GM18868 (cell line): ENCODE data around the gene CUTA.
A peak's percentile ranks its signal among the peaks of the same experiment; 100 is the strongest.

Source experiments
- ATAC-seq: cut with Tn5 transposase; IDR thresholded peaks from one replicate; pipeline ENCODE4 v1.9.1; 2021; ENCODE audit warnings: mild to moderate bottlenecking, moderate library complexity; ENCODE audit not compliant: unreplicated experiment

The CUTA gene

DNA sequence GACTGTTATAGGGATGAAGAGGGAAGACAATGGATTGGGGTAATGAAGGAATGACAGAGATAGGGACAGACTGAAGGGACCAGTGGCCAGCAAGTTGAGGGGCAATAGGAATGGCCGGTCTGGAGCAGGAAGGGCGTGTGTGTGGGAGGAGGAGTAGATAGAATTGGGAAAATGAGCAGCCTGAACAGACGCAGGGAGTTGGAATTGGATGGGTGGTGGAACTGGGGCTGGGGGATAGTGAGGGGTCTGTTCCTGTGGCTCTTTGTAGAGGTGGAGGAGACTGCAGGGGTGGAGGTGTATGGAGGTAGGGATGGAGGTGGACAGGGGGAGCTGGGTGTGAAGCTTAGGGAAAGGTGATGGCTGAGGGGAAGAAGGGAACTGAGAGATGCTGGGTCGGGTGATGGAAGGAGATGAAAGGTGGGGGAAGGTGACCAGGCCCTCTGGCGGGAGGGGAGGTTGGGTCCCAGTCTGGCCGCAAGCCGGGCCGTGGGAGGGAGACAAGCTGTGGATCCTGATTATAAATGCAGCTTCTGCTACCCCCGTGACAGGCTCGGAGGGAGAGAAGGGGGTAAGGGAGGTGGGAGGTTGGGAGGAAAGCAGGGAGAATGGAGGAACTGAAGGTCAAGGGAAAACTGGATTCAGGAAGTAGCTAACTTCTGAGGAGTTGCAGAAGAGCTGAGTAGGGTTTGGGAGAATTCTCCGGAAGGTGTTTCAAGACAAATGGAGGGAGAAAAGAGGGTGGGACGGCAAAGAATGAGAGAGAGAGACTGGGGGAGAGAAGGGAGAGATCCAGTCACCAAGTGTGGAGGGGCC is 7.2 kb upstream of the CUTA start:
- no peak for ATAC-seq

DNA sequence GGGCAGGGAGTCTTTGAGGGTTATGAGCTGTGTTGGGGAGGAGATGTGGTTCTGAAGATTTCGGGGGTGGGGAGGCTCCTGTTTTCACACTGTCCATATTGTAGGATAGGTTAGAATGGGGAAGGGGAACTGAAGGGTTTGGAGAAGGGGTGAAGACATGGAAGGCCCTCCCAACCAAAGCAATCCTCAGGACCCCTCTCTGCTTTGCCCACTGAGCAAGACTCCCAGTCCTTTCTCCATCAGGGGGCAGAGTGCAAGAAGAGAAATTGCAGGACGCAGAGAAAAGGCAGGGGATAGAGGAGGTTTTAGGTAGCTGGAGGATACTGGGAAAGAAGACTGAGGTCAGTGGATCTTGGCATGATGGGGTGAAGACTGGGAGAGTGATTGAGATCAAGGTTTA is 5.9 kb upstream of the CUTA start:
- no peak for ATAC-seq

DNA sequence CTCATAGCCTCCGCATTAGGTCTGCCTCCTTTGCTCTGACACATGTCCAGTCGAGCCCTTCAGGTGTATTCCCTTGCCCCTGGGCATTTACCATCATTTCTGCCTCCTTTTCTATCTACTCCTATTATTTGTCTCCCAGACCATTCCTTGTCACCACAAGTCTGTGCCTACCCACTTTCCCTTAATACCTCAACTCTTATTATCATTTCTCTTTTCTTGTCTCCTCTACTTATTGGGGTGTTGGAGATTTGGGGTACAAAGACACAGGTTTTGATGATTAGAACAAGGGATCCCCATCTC is 3.4 kb upstream of the CUTA start:
- no peak for ATAC-seq

DNA sequence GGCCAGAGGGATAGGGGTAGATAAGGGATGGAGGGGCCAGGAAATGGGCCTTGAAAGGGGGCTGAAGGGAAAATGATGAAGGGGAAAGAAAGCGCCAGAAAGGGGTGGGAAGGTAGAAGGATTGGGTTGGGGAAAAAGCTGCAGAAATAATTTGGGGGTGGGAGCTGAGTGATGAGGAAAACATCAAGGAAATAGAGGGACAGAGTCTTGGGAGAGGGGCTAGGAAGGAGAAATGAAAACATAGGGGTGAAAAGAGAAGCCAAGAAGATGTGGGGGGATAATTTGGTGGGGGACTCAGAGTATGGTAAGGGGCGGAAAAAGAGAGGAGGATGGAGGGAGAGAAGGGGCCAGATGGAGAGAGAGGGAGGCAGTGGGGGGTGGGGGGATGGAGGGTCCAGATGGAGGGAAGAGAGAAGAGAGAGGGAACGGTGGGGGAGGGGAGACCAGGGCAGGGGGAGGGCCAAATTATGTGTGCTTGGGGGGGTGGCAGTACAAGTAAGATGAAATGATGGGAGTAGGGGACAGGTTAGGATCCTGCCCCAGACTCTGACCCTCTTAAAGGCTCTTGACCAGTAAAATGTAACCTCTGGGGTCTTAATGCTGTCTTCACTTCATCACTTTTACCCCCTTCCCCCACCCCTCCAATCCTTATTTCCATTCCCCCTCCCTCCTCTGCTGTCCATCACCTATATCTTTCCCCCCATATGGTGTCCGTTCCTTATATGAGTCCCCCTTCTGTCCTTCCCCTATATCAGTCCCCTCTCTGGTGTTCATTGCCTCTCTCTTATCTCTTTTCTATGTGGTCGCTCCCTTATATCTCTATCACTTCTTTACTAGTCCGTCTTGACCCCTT is 2.8 kb upstream of the CUTA start:
- ATAC-seq, result no peak

DNA sequence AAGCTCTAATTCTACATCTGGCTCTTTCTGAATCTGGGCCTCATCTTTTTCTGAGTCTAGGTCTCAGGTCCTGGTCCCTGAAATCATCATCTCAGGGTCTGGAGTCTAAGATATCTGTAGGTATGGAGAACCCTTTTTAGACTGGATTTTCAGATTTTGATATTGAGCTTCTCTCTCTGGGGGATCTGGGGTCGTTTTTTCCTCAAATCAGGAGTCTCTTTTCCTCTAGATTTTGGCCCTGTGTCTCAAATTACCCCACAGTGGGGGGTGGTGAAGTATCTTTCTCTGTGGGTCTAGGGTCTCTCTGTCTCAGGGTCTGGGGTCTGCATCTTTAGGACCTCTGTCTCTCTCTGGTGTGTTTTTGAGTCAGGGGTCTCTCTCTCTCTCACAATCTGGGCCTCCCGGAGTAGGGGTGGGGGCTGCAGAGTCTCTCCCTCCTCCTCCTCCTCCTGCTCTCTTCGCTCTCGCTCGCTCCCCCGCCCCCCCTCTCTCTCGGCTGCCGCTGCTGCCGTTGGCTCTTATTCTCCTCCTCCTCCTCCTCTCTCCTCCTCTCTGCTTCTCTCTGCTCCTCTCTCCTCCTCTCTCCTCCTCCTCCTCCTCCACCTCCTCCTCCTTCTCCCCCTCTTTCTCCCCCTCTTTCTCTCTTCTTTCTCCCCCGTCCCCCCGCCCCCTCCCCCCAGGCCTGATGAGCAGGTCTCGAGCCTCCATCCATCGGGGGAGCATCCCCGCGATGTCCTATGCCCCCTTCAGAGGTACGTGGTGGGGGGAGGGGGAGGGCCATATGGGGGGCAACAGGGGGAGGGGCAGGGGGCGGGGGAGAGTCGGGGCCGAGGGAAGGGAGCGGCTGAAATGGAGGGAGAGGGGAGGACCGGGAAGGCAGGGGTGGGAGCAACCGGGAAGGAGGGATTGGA is 1.9 kb upstream of the CUTA start, which contains the start of gene SYNGAP1:
Gene SYNGAP1, plus strand, starts transcription at position 486 of the 911 bp plus-strand sequence. Its CDS starts 200 bp downstream, at position 686.
- no peak for ATAC-seq

DNA sequence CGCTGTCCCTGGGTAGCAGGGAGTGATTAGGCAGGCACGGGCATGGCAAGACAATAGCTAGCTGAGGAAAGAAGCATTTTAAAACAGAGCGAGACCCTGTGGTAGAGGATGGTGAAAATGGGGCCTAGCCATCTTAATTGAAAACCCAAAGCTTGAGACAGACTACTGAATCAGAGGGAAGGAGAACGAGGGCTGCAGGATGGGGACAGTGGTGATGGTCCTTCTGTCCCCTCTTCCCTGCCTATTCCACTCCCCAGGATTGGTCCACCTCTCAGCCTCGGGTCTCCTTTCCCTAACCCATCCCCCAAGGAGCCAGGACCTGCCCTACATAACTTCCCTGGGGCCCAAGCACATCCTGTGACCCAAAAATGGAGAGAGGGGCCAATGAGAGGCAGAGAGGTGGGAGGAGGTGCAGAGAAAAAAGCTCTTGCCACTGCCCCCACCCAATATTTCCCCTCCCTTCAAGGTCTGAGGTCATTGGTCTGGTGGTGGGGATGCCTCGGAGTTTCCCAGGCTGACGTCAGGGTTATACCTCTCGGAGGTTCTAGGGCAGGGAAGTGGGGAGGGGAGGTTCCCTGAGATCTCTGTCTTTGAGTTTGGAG is 884 bp upstream of the CUTA start:
- ATAC-seq, result no peak

DNA sequence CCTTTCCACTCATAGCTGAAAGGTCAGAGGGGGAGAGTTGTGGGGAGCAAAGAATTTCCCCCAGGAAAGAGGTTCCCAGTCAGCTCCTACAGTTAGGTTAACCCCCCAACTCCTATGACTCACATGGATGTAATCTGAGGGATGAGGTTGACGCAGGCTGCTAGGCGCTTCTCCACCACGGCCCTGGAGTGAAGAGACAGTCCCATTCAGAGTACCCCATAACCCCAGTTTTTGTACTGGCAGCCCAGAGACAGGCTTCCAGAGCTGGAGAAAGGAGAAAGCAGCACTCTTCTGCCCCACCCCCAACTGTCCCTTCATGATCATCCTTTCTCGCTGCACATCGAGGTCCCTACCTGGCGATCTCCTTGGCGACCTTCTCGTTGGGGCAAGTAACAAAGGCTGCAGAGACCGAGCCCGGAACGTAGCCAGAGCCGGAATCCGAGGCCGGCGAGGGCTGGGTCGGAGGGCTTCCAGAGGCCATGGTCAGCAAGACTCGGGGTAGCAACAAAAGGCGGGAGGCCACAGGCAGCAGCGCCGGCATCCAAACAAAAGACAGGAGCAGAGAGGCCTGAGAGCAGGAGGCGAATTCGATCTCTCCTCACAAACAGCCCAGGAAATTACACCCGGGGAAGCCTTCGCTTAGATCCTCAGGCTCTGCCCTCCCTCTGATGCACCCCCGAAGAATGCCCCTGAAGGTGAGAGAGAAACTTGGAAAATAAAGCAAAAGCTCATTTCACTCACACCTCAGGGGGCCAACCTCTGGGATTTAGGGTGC is 592 bp downstream of the CUTA start:
- no peak for ATAC-seq

DNA sequence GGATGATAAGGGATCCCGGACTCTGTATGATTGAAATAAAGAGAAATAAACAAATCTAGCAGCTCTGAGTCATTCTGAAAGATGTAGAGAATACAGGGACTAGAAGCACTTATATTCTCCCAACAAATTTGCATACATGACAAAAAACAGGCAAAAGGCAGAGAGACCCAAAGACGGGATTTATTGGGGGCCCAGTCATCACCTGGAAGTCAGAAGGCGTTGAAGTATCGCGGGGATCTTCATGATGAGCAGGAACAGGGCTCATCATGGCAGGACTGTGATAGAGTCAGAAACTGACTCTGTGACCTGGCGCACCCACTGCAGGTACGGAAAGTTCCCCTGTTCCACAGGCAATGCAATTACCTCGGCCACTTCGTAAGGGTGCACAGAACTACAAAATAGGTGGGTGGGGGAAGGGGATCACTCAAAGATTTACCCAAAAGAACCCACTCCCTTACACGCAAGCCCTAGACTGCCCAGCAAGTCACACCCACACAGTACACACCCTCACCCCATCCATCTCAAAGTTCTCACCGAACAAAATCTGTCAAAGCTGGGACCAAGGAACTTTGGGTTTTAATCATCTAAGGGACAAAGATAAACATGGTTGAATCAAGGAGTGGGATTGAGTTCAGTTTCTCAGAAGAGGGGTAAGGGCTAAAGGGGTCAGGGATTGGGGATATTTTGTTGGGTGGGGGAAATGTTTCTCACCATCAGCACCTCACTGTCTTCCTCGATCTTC is 1.4 kb downstream of the CUTA start:
- ATAC-seq, result no peak

DNA sequence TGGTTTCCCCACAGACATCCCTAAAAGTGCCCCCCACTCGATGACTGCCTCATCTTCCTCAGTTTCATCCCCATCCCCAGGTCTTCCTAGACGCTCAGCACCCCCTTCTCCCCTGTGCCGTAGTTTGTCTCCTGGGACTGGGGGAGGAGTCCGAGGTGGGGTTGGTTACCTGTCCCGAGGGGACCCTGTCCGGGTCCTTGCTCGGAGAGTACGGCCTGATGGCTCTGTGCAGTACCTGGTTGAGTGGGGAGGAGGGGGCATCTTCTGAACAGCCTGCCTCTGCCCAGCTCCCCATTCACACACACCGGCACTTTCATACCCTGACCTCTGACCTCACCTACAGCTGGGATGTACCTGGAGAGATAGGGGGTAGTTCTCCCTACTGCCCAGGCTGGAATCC is 2.1 kb downstream of the CUTA start:
- no peak for ATAC-seq

DNA sequence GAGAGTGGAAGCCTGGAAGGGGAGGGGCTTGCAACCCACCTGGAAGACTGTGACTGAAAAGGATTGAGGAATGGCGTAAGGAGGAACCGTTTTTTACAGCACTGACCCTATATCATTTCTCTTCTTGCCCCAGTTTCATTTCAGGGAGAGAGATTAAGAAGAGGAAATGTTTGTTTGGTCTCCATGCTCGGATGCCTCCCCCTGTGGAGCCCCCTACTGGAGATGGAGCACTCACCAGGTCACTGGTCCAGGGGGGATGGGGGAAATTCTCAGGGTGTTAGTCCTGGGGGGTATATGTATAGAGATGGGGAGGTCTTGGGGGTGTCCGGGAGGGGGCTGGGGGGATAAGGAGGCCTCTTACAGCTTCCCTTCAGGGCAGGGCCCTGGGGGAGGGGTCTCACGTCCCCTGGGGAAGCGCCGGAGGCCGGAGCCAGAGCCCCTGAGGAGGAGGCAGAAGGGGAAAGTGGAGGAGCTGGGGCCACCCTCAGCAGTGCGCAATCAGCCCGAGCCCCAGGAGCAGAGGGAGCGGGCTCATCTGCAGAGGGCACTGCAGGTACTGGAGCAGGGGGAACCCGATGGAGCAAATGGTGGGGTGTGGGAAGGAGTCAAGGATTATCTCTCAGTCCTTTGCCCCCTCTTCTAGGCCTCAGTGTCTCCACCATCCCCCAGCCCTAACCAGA is 3.2 kb downstream of the CUTA start:
- ATAC-seq, result no peak

DNA sequence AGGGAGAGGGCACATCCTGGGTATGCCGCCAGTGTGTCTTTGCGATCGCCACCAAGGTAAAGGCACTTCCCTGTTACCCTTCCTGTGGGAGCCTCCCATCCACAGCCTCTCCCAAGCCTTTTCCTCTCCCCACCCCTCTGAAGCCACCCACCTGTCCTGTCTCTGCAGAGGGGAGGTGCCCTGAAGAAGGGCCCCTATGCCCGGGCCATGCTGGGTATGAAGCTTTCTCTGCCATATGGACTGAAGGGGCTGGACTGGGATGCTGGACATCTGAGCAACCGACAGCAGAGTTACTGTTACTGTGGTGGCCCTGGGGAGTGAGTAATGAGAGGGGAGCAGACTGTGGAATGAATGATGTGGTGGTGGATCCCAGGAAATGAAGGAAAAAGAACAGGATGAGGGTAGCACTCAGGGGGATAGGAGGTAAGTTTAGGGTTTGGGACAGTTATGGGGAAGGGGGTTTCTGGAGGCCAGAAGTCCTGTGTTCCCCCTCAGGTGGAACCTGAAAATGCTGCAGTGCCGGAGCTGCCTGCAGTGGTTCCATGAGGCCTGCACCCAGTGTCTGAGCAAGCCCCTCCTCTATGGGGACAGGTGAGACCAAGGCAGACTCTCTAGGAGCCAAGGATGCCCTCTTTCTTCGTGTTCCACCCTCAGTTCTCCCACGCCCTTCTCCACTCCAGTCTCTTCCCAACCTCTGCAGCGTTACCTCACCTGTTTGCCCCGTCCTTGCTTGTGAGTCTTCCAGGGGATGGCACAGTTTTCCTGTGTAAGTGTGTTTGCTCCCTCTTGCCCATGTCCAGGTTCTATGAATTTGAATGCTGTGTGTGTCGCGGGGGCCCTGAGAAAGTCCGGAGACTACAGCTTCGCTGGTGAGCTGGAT is 4.4 kb downstream of the CUTA start:
- no peak for ATAC-seq

DNA sequence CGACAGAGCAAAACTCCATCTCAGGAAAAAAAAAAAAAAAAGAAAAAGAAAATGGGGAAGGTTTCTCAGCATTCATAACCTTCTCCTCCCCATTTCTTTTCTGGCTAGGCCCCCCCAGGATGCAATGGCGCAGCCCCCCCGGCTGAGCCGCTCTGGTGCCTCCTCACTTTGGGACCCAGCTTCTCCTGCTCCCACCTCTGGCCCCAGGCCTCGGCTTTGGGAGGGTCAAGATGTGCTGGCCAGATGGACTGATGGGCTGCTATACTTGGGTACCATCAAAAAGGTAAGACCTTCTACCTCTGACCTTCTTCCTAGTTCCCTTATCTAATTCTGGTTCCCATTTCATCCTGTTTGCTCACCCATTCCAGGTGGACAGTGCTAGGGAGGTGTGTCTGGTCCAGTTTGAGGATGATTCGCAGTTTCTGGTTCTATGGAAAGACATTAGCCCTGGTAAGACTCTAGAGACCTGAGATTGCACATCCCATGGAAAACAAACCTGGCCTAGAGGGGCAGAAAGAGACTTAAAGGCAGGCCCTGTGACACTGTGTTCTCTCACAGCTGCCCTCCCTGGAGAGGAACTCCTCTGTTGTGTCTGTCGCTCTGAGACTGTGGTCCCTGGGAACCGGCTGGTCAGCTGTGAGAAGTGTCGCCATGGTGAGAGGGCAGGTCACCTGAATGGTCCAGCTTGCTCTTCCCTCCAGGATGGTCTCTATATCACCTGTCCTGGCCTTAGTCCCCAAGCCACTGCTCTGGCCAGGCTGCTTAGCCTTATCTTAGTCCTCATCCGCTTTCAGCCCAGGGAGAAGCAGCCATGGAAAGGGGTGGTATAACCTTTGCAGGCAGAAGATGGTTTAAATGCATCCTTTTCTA is 5.5 kb downstream of the CUTA start:
- no peak for ATAC-seq

DNA sequence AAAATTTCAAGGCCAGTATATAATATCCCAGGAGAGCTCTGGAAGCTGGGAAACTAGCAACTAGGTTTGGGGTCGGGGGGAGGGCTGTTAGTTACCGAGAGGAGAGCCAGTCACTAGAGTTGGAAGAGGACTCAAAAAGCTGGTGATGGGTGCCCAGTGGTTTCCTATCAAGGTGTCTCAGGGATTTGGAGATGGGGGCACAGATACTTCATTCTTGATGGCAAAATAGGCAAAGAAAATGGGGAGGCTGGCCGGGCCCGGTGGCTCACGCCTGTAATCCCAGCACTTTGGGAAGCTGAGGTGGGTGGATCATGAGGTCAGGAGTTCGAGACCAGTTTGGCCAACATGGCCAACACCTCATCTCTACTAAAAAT is 6.3 kb downstream of the CUTA start:
- no peak for ATAC-seq

DNA sequence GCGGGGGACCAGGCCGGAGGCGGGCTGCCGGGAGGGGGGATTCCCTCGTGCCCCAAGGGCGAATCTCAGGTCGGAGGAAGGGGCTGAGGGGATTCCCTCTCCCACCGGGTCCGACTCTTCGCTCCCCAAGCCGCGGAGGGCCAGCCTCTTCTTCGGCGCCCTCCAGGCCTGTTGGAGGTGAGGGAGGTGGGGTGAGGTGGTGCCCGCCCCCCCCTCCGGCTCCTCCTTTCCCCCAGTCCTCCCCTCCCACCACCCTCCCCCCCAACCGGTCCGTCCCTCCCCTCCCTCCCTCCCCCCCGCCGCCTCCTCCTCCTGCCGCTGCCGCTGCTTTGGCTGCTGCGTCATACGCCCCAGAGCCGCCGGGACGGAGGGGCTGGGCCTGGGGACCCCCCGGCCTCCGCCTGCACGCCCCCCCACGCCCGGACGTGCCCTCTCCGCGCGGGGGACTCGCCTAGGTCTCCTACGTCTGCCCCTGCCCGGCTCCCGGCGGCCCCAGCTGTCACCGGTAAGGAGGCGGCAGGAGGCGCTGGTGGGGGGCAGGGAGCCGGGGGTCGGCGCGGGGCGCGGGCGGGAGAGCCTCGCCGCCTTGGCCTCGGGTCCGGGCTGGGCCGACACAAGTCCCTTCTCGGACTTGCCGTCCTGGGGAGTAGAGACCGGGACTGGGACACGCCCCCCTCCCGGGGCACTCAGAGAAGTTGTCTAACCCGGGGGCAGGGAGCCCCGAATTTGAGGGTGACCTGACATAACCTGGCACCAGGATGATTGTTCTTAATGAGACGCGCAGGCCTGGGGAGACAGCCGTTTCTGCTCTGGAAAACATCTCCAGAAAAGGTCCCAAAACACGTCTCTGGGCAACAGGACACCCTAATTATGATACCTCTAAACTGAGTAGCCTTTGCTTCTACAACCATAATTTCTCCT is 6.9 kb downstream of the CUTA start, which contains the start of gene PHF1:
Gene PHF1, plus strand, starts transcription at position 304 of the 921 bp plus-strand sequence. CDS start 1,250 bp downstream, outside the sequence.
- peak; percentile 3 for ATAC-seq

DNA sequence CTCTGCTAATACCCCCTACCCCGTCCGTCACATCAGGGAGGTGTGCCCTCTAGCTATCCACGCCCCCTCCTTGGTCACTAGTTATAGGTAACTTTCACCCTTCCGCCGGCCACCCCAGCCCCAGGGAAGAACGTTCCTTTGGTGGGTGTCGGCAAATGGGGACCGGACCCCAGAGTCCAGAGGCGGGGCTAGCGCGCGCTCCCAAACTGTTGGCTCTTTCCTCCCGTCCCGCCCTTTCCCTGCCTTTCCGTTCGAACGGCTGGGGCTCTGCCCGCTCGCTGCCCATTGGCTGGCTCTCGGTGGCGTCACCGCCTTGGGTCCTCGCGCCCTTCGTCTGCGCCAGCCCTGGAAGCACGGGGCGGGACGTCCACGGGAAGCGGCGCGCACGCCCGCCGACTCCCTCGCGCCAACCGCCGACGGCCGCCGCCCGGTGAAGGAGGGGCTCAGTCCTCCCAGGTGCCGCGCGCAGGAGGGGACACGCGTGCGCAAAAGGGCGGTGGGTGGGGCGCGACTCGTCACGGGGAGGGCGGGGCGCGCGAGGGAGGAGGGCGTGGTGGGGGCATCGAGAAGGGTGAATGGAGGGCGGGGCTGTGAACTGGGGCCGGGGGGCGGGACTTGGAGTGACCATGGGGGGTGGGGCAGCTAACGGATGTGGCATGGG is 7.7 kb downstream of the CUTA start:
- ATAC-seq, result peak; percentile 79
